Common myeloid progenitor, CD34-positive (primary cell): ENCODE measurements around the gene STAM.
"Not testable (repeated sequence)": the region's sequence is repeated elsewhere in the genome, so short reads cannot be mapped to it uniquely, and the experiment has no call there.

ENCODE experiments used
- CTCF ChIA-PET: fragments of 350-600 bp; sonication (Branson Sonifier 250); formaldehyde crosslinking; loops from one replicate; lab custom pipeline; 2021; ENCODE audit warnings: antibody characterized with exemption; lab: Charles Lee
- POLR2A ChIA-PET: fragments of 350-600 bp; sonication (Branson Sonifier 250); formaldehyde crosslinking; loops from one replicate; lab custom pipeline; 2021; ENCODE audit warnings: antibody characterized with exemption; lab: Charles Lee
- DNase-seq, 3 donors: peaks; one replicate each; pipeline versions ENCODE4 v3.0.0 to v3.0.0-alpha.2; 2013
- H3K27ac ChIP-seq, 2 experiments: 1 replicate in 1 of 2; 2 replicates in 1 of 2; pipeline ENCODE4 v1.7.0; 2013; ENCODE audit warnings: inconsistent platforms in 2 of 2, low read length in 2 of 2, mild to moderate bottlenecking in 2 of 2, low read depth in 1 of 2, moderate library complexity in 1 of 2; ENCODE audit not compliant: severe bottlenecking in 2 of 2, insufficient read depth in 1 of 2, poor library complexity in 1 of 2
- H3K27me3 ChIP-seq, 5 experiments: replicated peaks in 2 of 5; 1 replicate in 3 of 5; 2 replicates in 2 of 5; pipeline versions ENCODE4 v1.6.1 to v1.7.0; 2013; ENCODE audit warnings: low read length in 4 of 5, mild to moderate bottlenecking in 2 of 5, moderate library complexity in 2 of 5, inconsistent platforms in 1 of 5; ENCODE audit not compliant: insufficient read depth in 5 of 5, control insufficient read depth in 4 of 5
- H3K36me3 ChIP-seq, 4 experiments: 1 replicate in 2 of 4; 2 replicates in 2 of 4; pipeline versions ENCODE4 v1.6.1 to v1.7.0; 2013; ENCODE audit warnings: low read length in 3 of 4, control low read depth in 1 of 4, mild to moderate bottlenecking in 1 of 4; ENCODE audit not compliant: control insufficient read depth in 4 of 4, insufficient read depth in 4 of 4
- H3K4me1 ChIP-seq, 4 experiments: 1 replicate in 3 of 4; 2 replicates in 1 of 4; pipeline versions ENCODE4 v1.6.1 to v1.7.1; 2013; ENCODE audit warnings: low read length in 3 of 4, mild to moderate bottlenecking in 3 of 4, control low read depth in 1 of 4, inconsistent platforms in 1 of 4, moderate library complexity in 1 of 4; ENCODE audit not compliant: control insufficient read depth in 4 of 4, insufficient read depth in 4 of 4; ENCODE audit errors: control extremely low read depth in 1 of 4
- H3K4me3 ChIP-seq, 7 experiments: 1 replicate in 4 of 7; 2 replicates in 3 of 7; pipeline versions ENCODE4 v1.5.1 to v1.7.0; 2013; ENCODE audit warnings: mild to moderate bottlenecking in 7 of 7, low read length in 6 of 7, moderate library complexity in 6 of 7, inconsistent platforms in 2 of 7, low read depth in 2 of 7, control low read depth in 1 of 7; ENCODE audit not compliant: insufficient read depth in 4 of 7, control insufficient read depth in 1 of 7; ENCODE audit errors: extremely low read depth in 1 of 7
- H3K9me3 ChIP-seq, 5 experiments: 1 replicate in 4 of 5; 2 replicates in 1 of 5; pipeline versions ENCODE4 v1.6.1 to v1.7.1; 2013; ENCODE audit warnings: low read length in 4 of 5, mild to moderate bottlenecking in 2 of 5, inconsistent platforms in 1 of 5, low read depth in 1 of 5, moderate library complexity in 1 of 5; ENCODE audit not compliant: control insufficient read depth in 4 of 5, insufficient read depth in 2 of 5; ENCODE audit errors: control extremely low read depth in 1 of 5
- WGBS: methylation state at CpG from one replicate; pipeline ENCODE4 v1.1.5; 2013; ENCODE audit not compliant: insufficient coverage; 5-methylcytosine and 5-hydroxymethylcytosine counted together

Gene STAM

DNA sequence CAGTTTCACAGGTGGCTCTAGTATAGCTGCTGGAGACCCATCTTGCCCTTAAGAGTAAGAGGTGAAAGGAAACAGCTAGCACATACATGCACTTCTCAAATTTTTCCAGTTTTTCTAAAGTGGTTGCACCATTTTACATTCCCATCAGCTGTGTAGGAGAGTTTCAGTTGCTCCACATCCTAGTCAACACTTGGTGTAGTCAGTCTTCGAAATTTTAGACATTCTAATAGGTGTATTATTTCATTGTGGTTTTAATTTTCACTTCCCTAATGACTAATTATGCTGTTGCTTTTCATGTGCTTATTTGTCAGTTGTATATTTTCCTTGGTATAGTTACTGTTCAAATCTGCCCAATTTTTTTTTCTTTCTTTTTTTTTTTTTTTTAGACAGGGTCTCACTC lies 17.3 kb upstream of the STAM start:
- Histone ChIP-seq H3K9me3 (no peaks in the 10 kb centered on the region), H3K4me3 (no peak overlapping the region), H3K27me3 (no peaks in the 10 kb centered on the region), H3K36me3 (no peaks in the 10 kb centered on the region), H3K27ac (no peak overlapping the region), H3K4me1 (no peaks in the 10 kb centered on the region)
- ChIA-PET POLR2A (no interaction called here), CTCF (interaction anchor here (0.6 to 1.1 kb wide), 2 partner anchors 189 to 222 kb away, joined by 3 read pairs; no protein-coding TSS in a partner anchor)
- no peak for DNase-seq
- no CpG with 5 or more reads among the region's 1 CpG for WGBS

DNA sequence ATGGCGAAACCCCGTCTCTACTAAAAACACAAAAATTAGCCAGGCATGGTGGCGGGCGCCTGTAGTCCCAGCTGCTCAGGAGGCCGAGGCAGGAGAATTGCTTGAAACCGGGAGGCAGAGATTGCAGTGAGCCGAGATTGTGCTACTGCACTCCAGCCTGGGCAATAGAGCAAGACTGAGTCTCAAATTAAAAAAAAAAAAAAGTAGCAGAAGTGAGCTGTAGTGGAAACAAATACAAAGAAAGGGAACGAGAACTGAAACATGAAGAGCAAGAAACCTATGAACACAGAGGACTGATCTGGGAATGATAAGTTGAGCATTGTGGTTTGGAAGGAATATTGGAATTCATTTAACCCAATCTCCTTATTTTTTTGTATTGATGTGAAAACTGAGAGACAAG lies 11.4 kb upstream of the STAM start:
- H3K27me3 ChIP-seq, H3K4me1 ChIP-seq, H3K27ac ChIP-seq, DNase-seq, H3K36me3 ChIP-seq, H3K9me3 ChIP-seq, H3K4me3 ChIP-seq: not testable (repeated sequence)
- POLR2A ChIA-PET = interaction anchor here (0.6 to 1.1 kb wide), 2 partner anchors 42 to 61 kb away, joined by 3 read pairs; no protein-coding TSS in a partner anchor
- CTCF ChIA-PET = interaction anchor here (0.8 to 1.8 kb wide), 4 partner anchors 12 to 21 kb away, joined by 3 to 7 read pairs (median 4); partner anchors contain the start of gene STAM
- WGBS = 92% methylated on average over 2 of the region's 8 CpGs

DNA sequence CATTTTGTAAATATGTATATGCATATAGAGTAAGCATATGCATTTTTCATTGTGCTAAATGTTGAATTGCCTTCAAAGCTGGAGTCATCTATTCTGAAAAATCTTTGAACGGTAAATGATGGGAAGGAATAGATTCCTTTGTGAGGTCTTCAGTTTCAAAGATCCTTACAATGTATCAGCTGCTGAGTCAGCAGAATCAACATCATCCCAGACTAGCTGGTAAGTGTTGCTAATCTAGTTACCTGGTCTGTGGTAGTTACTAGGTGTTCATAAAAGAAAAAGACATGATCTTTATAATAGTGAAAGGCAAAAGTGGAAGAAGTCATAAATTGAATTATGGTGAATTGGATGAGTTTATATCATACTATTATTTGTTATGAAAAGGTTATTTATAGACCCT lies 10.6 kb upstream of the STAM start:
- Histone ChIP-seq H3K27ac (no peak overlapping the region), H3K4me1 (no peaks in the 10 kb centered on the region), H3K4me3 (no peak overlapping the region), H3K27me3 (no peaks in the 10 kb centered on the region), H3K36me3 (no peaks in the 10 kb centered on the region), H3K9me3 (no peaks in the 10 kb centered on the region)
- ChIA-PET CTCF (interaction anchor here (0.8 to 1.8 kb wide), 7 partner anchors 10 to 22 kb away, joined by 3 to 7 read pairs (median 4); partner anchors contain the start of gene STAM), POLR2A (interaction anchor here (0.6 kb wide), 1 partner anchor 60 kb away, joined by 3 read pairs; no protein-coding TSS in a partner anchor)
- no peak for DNase-seq
- WGBS = 88% methylated on average over 1 of the region's 1 CpG

DNA sequence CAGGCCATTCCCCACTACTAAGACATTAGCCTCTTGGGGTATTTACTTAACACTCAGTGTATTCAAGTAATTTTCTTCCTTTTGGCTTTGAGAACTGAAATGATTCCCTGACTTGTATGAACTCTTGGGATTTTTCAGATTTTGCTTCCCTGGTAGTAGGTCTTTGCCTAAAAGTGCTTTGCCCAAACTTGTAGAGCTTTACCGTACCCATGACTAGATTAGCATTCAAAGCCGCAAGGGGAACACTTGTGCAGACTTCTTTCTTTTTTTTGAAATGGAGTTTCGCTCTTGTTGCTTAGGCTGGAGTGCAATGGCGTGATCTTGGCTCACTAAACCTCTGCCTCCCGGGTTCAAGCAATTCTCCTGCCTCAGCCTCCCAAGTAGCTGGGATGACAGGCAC lies 6.1 kb upstream of the STAM start:
- no peak overlapping the region for H3K4me3 ChIP-seq
- no peak overlapping the region for H3K27ac ChIP-seq
- WGBS = 92% methylated on average over 3 of the region's 5 CpGs
- no peaks in the 10 kb centered on the region for H3K9me3 ChIP-seq
- H3K4me1 ChIP-seq = peaks cover under 1 to 12% (median 4%) of the 10 kb centered on the region in 4 experiments
- H3K36me3 ChIP-seq = peaks cover 0 to 3% (median 0%) of the 10 kb centered on the region in 4 experiments
- H3K27me3 ChIP-seq = no peaks in the 10 kb centered on the region
- ChIA-PET CTCF (no interaction called here), POLR2A (no interaction called here)
- no peak for DNase-seq

DNA sequence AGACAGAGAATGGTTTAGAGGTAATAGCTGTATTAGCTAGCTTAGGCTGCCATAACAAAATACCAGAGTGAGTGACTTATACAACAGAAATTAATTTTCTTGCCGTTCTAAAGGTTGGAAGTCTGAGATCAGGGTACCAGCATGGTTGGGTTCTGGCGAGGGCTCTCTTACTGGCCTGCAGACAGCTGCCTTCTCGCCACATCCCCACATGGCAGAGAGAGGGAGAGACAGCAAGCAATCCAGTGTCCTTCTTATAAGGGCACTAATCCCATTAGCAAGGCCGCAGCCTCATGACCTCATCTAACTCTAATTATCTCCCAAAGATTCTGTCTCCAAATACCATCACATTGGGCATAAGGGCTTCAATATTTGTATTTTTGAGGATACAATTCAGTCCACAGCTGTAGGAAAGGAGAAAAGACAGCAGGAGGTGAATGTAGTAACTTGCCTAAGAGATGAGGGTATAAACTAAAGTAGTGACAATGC lies 3.6 kb upstream of the STAM start:
- Histone ChIP-seq H3K27ac (no peak overlapping the region), H3K27me3 (no peaks in the 10 kb centered on the region), H3K9me3 (no peaks in the 10 kb centered on the region), H3K4me3 (no peak overlapping the region), H3K36me3 (peaks cover 0 to 3% (median 0%) of the 10 kb centered on the region in 4 experiments), H3K4me1 (peaks cover 10 to 29% (median 13%) of the 10 kb centered on the region in 4 experiments)
- POLR2A ChIA-PET = no interaction called here
- DNase-seq = no peak
- WGBS = 100% methylated on average over 2 of the region's 4 CpGs
- CTCF ChIA-PET = interaction anchor here (0.8 kb wide), 1 partner anchor 16 kb away, joined by 3 read pairs; no protein-coding TSS in a partner anchor

DNA sequence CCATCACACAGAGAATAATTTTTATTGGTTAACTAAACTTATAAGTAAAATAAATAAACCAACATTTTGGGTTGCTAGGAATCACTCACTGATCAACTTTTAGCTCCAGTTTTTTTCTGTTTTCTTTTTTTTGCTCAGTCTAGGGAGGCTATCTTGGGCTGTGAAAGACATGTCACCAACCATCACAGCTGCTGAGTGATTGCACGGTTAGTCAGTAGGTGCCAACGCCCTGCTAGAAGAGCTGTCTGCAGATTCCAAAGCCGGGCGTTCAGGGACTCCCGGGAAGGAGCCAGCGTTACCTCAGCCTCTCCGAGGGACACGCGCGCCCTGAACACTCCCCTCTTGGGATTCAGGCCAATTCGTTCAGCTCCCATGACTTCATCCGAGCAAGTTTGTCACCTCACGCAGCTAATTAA lies 604 bp upstream of the STAM start:
- ChIA-PET POLR2A (interaction anchor here (0.8 to 1.5 kb wide), 6 partner anchors 19 to 217 kb away, joined by 3 to 6 read pairs (median 4); partner anchors contain the start of gene HACD1), CTCF (interaction anchor here (1.1 to 1.6 kb wide), 7 partner anchors 19 to 68 kb away, joined by 3 to 9 read pairs (median 4); no protein-coding TSS in a partner anchor)
- DNase-seq = no peak
- 0% methylated on average over 13 of the region's 13 CpGs for WGBS
- peaks cover 0 to 5% (median 2%) of the 10 kb centered on the region in 4 experiments for H3K36me3 ChIP-seq
- peaks cover 33 to 59% (median 38%) of the 10 kb centered on the region in 4 experiments for H3K4me1 ChIP-seq
- peak overlapping the region; percentile 52 to 99 (median 95) for H3K4me3 ChIP-seq
- H3K27me3 ChIP-seq = no peaks in the 10 kb centered on the region
- no peaks in the 10 kb centered on the region for H3K9me3 ChIP-seq
- peak overlapping the region; percentile 100 for H3K27ac ChIP-seq

DNA sequence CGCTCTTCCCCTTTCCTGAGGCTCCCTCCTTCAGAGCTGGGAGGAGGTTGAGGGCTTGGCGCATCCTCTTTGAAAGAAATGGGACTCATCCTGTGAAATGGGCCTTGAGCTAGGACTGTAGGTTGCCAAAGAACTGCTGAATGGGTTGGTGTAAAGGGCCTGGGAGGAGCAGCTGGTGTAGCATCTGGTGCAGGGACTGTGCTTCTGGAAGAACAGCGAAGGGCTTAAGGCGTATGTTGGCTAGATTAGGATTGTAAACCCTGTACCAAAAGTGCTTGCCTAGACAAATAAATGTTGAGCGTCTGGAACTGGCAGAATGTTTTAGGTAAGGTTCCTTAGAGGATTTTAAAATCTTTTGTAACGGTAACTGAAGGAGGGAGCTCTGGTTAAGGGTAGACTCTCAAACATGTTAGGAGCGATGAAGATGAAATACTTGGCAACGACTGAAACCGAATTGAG lies 563 bp downstream of the STAM start:
- WGBS = 3% methylated on average over 8 of the region's 9 CpGs
- peaks cover 0 to 9% (median 6%) of the 10 kb centered on the region in 4 experiments for H3K36me3 ChIP-seq
- DNase-seq = peak in 1 of 3 donors; percentile 33
- H3K4me3 ChIP-seq = peak overlapping the region; percentile 52 to 99 (median 95)
- H3K27ac ChIP-seq = peak overlapping the region; percentile 100
- no peaks in the 10 kb centered on the region for H3K27me3 ChIP-seq
- peaks cover 35 to 67% (median 46%) of the 10 kb centered on the region in 4 experiments for H3K4me1 ChIP-seq
- ChIA-PET POLR2A (interaction anchor here (1.2 to 2.2 kb wide), 6 partner anchors 11 to 218 kb away, joined by 3 to 6 read pairs (median 3); partner anchors contain the start of gene HACD1), CTCF (interaction anchor here (0.7 to 1.6 kb wide), 11 partner anchors 10 to 94 kb away, joined by 3 to 9 read pairs (median 4); partner anchors contain the start of gene HACD1)
- H3K9me3 ChIP-seq = no peaks in the 10 kb centered on the region
